ENCODE data around the gene LIMS2.

DNA sequence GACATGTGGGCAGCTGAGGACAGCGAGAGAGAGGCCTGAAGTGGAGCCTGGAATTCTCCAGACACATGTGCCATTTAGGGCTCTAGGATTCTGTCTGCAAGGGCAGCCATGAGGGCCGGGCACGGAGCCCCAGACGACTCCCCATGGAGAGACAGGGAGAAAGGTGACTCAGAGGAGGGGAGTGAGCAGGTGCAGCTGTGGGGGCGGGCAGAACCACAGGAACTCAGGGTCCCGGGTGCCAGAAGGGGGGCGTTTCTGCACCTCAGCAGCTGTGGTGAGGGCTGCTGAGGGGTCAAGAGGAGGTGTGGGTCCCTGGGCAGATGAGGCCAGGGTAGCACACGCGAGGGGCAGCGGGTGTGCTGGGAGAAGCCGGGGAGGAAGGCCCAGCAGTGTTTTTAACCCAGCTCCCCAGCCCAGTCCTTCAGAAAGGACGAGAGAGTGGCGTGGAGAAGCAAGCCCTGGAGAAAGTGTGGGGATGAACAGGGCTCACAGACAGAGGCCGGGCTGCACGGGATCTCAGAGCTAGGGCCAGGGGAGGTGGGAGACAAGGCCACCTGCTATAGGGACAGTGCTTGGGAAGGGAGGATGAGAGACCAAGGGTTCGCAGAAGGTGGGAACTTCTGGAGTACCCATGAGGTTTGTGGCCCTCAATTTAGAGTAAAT is 21.8 kb downstream of the LIMS2 start:
- TF ChIP-seq, protein P1, sequence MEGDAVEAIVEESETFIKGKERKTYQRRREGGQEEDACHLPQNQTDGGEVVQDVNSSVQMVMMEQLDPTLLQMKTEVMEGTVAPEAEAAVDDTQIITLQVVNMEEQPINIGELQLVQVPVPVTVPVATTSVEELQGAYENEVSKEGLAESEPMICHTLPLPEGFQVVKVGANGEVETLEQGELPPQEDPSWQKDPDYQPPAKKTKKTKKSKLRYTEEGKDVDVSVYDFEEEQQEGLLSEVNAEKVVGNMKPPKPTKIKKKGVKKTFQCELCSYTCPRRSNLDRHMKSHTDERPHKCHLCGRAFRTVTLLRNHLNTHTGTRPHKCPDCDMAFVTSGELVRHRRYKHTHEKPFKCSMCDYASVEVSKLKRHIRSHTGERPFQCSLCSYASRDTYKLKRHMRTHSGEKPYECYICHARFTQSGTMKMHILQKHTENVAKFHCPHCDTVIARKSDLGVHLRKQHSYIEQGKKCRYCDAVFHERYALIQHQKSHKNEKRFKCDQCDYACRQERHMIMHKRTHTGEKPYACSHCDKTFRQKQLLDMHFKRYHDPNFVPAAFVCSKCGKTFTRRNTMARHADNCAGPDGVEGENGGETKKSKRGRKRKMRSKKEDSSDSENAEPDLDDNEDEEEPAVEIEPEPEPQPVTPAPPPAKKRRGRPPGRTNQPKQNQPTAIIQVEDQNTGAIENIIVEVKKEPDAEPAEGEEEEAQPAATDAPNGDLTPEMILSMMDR (conservative IDR thresholded peaks at IDR 0.05 in 1 of 2, IDR thresholded peaks at IDR 0.05 in 1 of 2; ENCODE audit: low read depth in 1 of 2, low read length in 2 of 2) = no peak
- no peak for TF ChIP-seq EZH2 (IDR thresholded peaks at IDR 0.05; ENCODE audit: low read length, missing control alignments)

Data from fibroblast of lung (primary cell).